Type B pancreatic cell (in vitro differentiated cells): ENCODE results near the gene UBE2G2. TPM values are rescaled to one million over a fixed set of nuclear protein-coding genes. Genes with fewer than 3 reads are reported as not detected.

Source experiments
- DNase-seq: peaks from one replicate; pipeline ENCODE4 v3.0.0; 2021; ENCODE audit warnings: mixed read lengths; ENCODE audit not compliant: unreplicated experiment; ENCODE audit errors: extremely low spot score
- H3K27ac Mint-ChIP-seq: 2 replicates; pipeline ENCODE4 v1.8.0; 2021; ENCODE audit warnings: mild to moderate bottlenecking, mixed read lengths
- H3K27me3 Mint-ChIP-seq: 2 replicates; pipeline ENCODE4 v1.8.0; 2021; ENCODE audit warnings: mixed read lengths
- H3K36me3 Mint-ChIP-seq: 2 replicates; pipeline ENCODE4 v1.8.0; 2021; ENCODE audit warnings: mixed read lengths
- H3K4me1 Mint-ChIP-seq: one replicate; pipeline ENCODE4 v1.8.0; 2021; ENCODE audit warnings: mixed read lengths; ENCODE audit not compliant: unreplicated experiment
- H3K4me3 Mint-ChIP-seq: 2 replicates; pipeline ENCODE4 v1.8.0; 2021; ENCODE audit warnings: mild to moderate bottlenecking, mixed read lengths
- H3K9me3 Mint-ChIP-seq: 2 replicates; pipeline ENCODE4 v1.8.0; 2021; ENCODE audit warnings: mixed read lengths
- total RNA-seq: library from RNA; stranded (reverse); gene quantifications from 2 replicates; pipeline ENCODE4 v1.2.1, GENCODE V29; 2021; ENCODE audit warnings: low replicate concordance
- TF ChIP-seq, protein P1 (sequence below): fragments of 200-600 bp; sonication (generic); conservative IDR thresholded peaks from 2 replicates; pipeline ENCODE4 v1.5.0; 2021; ENCODE audit warnings: antibody characterized with exemption, mild to moderate bottlenecking

Gene UBE2G2
- total RNA-seq, 1 donor from 2014 or later, result 92.4 TPM

DNA sequence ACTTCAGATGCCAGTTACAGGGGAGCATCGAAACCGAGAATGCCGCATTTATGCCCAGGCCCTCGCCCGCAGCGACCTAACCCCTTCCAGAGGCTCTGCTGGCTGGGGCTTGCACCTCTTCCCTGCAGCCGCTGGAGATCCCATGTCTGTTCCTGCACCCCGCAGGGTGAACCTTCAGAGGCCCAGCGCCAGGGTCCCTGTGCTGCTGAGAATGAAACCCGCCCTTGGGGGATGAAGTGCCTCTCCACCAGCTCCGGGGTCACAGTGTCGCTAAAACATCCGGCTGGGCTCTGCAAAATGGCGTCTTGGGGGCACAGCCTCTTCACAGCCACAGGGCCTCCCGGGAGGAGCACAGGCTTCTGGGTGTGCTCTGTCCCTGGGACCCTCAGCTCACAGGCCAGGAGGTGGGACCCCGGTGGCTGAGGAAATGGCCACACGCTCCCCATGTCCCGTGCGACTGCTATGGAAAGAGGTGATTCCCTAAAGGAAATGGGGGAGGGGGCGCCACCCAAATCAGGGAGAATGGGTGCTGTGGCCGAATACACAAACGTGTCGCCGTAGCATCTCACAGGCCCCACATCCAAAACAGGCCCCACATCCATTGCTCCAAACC is 50.3 kb downstream of the UBE2G2 start:
- H3K27ac Mint-ChIP-seq, result no peak overlapping the region

DNA sequence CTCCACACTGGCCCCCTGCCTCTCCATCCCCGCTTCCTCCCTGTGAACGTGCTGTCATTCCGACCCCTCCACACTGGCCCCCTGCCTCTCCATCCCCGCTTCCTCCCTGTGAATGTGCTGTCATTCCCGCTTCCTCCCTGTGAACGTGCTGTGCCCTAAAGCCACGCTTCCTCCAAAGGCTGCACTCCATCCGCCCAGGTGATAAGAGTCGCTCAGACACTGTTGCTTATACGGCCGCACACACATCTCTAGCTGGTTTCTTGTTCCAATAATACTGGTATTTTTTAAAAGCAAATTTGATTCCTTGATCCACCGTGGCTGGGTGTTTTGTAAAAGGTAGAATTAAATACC is 51.0 kb downstream of the UBE2G2 start:
- peaks cover 8% of the 10 kb centered on the region for H3K4me1 Mint-ChIP-seq
- H3K9me3 Mint-ChIP-seq, result no peaks in the 10 kb centered on the region
- no peaks in the 10 kb centered on the region for H3K36me3 Mint-ChIP-seq
- DNase-seq, result no peak
- no peak overlapping the region for H3K4me3 Mint-ChIP-seq
- H3K27me3 Mint-ChIP-seq, result peaks cover 13% of the 10 kb centered on the region
- H3K27ac Mint-ChIP-seq, result no peak overlapping the region
- TF ChIP-seq, protein P1, sequence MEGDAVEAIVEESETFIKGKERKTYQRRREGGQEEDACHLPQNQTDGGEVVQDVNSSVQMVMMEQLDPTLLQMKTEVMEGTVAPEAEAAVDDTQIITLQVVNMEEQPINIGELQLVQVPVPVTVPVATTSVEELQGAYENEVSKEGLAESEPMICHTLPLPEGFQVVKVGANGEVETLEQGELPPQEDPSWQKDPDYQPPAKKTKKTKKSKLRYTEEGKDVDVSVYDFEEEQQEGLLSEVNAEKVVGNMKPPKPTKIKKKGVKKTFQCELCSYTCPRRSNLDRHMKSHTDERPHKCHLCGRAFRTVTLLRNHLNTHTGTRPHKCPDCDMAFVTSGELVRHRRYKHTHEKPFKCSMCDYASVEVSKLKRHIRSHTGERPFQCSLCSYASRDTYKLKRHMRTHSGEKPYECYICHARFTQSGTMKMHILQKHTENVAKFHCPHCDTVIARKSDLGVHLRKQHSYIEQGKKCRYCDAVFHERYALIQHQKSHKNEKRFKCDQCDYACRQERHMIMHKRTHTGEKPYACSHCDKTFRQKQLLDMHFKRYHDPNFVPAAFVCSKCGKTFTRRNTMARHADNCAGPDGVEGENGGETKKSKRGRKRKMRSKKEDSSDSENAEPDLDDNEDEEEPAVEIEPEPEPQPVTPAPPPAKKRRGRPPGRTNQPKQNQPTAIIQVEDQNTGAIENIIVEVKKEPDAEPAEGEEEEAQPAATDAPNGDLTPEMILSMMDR, result no peak

More for the DNA sequence above, 50.3 kb downstream of the UBE2G2 start:
- no peaks in the 10 kb centered on the region for H3K9me3 Mint-ChIP-seq
- no peak for DNase-seq
- no peak overlapping the region for H3K4me3 Mint-ChIP-seq
- peaks cover 8% of the 10 kb centered on the region for H3K4me1 Mint-ChIP-seq
- H3K27me3 Mint-ChIP-seq, result peaks cover 13% of the 10 kb centered on the region
- TF ChIP-seq, protein P1, result no peak
- no peaks in the 10 kb centered on the region for H3K36me3 Mint-ChIP-seq

DNA sequence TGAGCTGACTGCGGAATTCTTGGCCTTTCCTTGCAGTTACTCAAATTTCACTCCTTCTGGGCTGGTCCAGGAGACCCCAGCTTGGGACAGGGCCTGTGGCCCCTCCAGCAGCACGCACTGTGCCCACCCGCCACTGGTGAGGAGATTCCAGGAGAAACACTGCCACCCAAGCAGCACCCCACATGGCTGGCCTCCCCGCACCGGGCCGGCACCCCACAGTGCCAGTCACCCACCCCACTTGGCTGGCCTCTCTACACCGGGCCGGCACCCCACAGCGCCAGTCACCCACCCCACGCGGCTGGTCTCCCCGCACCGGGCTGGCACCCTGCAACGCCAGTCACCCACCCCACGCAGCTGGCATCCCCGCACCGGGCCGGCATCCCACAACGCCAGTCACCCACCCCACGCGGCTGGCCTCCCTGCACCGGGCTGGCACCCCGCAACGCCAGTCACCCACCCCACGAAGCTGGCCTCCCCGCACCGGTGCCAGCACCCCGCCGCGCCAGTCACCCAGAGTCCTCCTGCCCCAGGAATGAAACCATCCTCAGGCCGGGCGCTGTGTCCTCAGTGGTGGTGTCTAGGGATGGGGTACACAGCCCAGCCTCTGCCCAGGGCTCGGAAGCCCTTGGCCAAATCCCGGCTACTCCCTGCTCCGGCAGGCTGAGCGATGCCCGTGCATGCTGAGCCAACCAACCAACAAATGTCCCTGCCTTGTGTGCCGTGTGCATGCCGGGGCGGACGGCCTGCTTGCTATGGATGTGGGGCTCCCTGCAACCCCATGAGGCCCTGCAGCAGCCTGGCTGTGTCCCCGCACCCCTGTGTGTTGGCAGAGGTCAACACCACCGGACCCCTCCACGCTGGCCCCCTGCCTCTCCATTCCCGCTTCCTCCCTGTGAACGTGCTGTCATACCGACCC is 51.6 kb downstream of the UBE2G2 start:
- Mint-ChIP-seq H3K4me3 (no peak overlapping the region), H3K36me3 (no peaks in the 10 kb centered on the region), H3K27ac (no peak overlapping the region), H3K27me3 (peaks cover 13% of the 10 kb centered on the region), H3K4me1 (peaks cover 8% of the 10 kb centered on the region), H3K9me3 (no peaks in the 10 kb centered on the region)
- no peak for DNase-seq
- TF ChIP-seq, protein P1, result no peak

DNA sequence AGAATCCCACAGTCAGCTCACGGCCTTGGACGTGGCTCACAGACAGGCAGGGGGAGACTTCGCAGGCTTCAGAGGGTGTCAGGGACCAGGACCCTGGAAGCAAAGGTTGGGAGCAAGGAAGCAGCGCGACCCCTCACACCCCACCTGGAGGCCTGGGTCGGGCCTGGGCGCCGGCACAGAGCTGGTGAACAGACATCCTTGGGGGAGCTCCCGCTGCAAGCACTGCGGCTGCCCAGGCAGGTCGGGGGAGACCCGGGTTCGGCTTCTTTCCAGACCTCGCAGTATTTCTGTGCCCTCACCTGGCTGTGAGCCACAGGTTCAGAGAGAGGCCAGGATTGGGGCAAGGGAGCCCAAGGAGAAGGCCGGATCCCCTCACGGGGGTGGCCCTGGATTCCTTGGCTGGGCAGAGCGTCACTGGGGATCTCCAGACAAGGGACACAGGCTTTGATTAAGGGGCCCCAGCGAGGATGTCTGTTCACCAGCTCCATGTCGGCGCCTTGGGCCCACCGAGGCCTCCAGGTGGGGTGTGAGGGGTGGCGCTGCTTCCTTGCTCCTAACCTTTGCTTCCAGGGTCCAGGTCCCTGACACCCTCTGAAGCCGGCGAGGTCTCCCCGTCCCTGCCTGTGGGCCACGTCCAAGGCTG is 52.4 kb downstream of the UBE2G2 start:
- Mint-ChIP-seq H3K4me3 (no peak overlapping the region), H3K9me3 (no peaks in the 10 kb centered on the region), H3K27ac (no peak overlapping the region), H3K36me3 (no peaks in the 10 kb centered on the region), H3K27me3 (peaks cover 13% of the 10 kb centered on the region), H3K4me1 (peaks cover 8% of the 10 kb centered on the region)
- TF ChIP-seq, protein P1, result no peak
- DNase-seq, result no peak

DNA sequence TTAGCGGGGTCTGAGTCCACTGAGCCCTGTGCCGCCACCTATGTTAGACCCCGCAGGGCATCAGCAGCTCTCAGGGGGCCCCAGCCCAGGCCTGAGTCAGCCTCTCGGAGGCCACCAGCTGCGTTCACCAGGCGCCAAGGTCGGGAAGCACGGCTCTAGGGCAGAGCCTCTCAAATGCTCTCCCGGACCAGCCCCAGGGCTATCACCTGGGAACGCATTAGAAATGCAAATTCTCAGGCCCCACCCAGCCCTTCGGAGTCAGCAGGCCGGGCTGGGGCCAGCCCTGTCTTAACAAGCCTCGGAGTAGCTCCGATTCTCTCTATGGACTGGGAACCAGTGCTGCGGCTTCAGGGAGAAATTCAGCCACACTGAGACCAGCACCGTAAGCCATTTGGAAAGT is 53.0 kb downstream of the UBE2G2 start:
- TF ChIP-seq, protein P1, result no peak
- H3K9me3 Mint-ChIP-seq, result no peaks in the 10 kb centered on the region
- no peak for DNase-seq
- peaks cover 8% of the 10 kb centered on the region for H3K4me1 Mint-ChIP-seq
- peaks cover 13% of the 10 kb centered on the region for H3K27me3 Mint-ChIP-seq
- no peak overlapping the region for H3K27ac Mint-ChIP-seq
- no peak overlapping the region for H3K4me3 Mint-ChIP-seq
- H3K36me3 Mint-ChIP-seq, result no peaks in the 10 kb centered on the region
